Right forelimb (tissue), 1 donor: ENCODE data around the gene SDHB.

Experiments
- DNase-seq: peaks from one replicate; pipeline ENCODE4 v3.0.0-alpha.2; 2018

SDHB gene

GRCh38 chr1:17053685-17054410, at the start of gene SDHB:
TSS of gene SDHB (minus strand) at chr1:17054032. CDS start at chr1:17054019, 13 bp downstream.
- DNase-seq, result peak; percentile 99

GRCh38 chr1:17102232-17102631, 48.4 kb upstream of the SDHB start:
- DNase-seq, result no peak

GRCh38 chr1:17101261-17101660, 47.4 kb upstream of the SDHB start:
- no peak for DNase-seq

GRCh38 chr1:17099616-17100340, 45.9 kb upstream of the SDHB start:
- DNase-seq, result no peak

- no peak for DNase-seq
These were observed 44.9 kb upstream of the SDHB start for GRCh38 chr1:17098446-17099317.

DNA sequence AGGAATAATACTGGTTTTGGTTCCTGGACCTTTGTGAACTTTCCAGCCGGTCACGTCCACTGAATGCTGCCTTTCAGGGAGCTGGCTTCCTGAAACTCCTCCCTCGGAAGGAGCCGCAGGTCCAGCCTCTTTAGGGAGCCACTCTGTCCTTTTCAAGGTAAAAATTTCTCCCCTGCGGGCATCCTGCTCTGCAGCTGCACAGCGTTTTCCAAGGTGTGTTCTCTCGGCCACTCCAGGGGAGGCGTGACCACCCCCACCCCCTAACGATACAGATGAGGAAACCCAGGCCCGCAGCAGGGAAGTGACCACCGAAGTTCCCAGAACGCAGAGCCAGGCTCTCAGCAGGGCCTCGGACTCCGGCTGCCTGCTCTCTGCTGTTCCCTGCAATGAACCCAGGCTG, 44.0 kb upstream of the SDHB start:
- DNase-seq, result no peak

DNA sequence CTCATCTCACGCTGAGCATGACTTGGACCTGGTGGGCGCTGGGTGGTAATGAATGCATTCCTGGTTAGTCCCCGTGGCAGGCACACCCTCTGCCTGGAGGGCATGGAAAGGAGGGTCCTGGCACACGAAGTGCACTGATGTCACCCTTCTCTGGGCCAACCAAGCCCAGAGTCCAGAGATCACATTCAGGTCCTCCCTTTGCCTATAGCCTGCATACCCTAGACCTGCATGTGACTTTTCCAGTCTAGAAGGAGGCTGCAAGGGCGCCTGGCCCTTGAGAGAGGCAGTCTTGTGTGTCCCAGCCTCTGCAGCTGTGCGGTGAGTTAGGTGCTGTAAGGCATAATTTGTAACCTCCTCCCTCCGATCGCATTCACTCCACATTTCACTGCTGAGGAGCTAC, 43.3 kb upstream of the SDHB start:
- DNase-seq, result no peak

DNA sequence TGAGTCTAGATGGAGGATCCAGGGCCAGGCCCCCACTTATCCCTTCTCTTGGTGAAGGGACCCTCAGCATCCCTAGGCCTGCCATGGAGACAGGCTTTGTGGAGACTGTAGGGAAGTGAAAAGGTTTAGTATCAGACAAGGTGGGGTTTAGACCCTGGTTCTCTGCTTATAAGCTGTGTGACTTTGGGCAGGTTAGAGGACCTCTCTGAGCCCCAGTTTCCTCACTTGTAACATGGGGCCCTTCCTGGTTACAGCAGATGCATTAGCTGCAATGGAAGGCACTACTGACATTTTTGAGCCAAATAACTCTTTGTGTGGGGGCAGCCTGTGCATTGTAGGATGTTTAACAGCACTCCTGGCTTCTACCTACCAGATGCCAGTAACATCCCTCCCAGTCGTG, 42.8 kb upstream of the SDHB start:
- DNase-seq, result no peak

DNA sequence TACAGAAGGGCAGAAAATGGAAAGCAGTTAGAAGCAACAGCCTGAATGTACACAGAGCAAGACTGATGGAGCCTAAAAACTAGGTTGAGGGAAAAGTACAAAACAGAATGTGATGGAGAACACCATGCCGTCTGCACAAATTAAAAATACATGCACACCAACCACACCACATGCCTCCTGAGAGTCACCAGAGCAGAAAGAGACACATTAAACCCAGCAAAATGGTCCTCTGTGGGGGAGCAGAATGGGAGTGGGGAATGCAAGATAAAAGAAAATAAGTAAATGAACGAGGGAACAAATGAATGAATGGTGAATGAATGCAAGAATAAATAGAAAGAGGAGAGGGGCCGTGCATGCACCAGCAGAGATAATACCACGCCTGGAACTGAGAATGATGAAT, 41.3 kb upstream of the SDHB start:
- no peak for DNase-seq

DNA sequence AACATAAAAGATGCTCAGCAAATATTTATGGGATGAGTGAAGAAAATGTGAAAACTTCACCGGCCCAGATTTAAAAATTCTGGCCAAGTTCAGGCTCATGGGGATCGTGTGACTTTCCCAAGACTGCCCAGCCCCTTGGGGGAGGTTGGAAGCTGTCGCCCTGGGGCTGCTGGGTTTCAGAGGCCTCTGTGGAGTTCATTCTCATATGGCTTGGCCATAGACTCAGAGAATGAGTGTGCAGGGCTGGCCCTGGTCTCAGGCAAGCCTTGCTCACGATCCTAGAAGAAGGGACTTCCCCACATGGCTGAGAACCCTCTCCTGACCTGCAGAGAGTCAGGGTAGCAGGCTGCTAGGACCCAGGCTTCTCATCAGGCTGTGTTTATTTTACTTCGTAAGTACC, 40.8 kb upstream of the SDHB start:
- no peak for DNase-seq

DNA sequence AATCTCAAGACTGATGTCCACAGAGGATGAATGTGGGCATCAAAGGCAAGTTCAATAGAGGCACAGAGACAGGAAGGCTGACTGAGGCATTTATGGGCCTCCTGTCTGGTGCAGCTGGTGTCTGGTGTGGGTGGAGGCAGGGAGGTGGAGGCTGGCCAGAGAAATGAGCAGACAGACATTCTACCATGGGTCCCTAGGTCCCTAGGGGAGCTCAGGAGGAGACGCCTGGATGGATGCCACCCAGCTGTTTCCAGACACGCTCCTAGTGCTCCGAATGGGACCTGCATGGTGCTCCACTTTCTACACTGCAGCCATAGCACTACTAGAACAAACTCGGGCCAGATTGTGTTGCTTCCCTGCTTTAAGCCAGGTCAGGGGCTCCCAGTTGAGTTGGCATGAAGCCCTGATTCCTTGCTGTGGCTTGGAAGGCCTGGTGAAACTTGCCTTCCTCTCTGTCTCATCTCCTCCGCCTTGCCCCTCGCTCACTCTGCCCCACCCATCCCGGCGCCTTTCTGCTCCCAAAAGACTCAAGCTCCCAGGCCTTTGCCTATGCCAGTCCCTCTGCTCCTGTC, 40.1 kb upstream of the SDHB start:
- no peak for DNase-seq

DNA sequence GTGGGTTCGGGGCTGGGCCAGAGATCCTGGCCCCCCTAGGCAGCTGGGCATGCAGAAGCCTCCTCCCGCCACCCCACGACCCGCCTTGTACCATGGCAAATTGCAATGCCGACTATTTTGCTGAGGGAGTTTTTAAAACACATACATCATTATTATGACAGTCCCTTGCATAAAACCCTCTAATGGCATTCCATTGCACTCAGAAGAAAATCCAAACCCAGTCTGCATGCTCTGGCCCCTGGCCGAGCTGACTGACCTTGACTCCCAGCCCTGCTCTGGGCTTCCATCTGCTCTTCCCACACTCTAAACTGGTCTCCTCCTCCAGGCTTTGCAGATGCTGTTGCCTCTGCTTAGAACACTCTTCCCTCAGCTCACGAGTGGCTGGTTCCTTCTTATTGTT, 37.4 kb upstream of the SDHB start:
- DNase-seq, result no peak

DNA sequence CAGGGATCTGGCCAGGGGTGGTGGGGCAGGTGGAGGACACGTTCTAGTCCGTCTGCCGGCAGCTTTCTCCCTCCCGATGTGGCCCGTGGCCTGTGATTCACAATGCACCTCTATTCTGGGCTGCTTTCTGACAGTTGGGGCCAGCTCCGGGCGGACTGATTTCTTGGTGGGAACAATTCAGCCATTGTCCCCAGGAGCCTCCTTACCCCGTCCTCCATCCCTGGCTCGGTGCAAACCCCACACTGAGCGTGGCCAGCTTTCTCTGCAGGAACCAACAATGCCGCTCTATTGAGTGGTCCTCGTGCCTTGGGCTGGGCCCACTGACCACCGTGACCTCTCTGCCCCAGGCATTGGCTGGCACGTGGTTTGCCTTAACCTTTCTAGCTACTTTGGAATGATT, 35.7 kb upstream of the SDHB start:
- DNase-seq, result no peak

GRCh38 chr1:17086751-17087150, 32.9 kb upstream of the SDHB start:
- no peak for DNase-seq

DNA sequence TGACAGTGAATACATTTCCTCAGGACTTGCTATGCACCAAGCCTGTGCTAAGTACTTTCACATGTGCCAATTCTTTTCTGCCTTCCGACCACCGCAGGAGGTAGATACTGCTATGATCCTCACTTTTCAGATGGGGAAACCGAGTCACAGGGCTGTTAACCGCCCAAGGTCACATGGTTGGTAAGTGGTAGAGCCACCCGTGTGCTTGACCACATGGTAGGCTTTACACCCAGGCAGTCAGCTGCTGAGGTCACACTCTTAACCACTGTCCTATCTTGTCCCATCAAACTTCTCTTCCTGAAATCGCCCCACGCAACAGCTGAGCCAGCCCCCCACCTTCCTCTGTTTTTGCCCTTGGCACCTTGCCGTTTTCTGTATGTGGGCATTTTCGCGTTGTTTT, 31.0 kb upstream of the SDHB start:
- DNase-seq, result no peak

DNA sequence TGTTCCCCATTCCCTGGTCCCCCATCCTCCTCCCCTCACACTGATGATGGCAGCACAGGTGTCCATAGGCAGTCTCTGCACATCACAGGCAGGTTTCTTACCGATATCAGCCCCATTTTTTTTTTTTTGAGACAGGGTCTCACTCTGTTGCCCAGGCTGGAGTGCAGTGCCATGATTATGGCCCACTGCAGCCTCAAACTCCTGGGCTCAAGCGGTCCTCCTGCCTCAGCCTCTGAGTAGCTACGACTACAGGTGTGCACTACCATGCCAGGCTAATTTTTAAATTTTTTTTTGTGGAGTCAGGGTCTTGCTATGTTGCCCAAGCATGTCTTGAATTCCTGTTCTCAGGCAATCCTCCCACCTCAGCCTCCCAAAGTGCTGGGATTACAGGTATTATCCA, 28.9 kb upstream of the SDHB start:
- DNase-seq, result no peak

GRCh38 chr1:17081439-17081838, 27.6 kb upstream of the SDHB start:
- DNase-seq, result no peak

- no peak for DNase-seq
These were observed 27.0 kb upstream of the SDHB start for GRCh38 chr1:17080880-17081279.

DNA sequence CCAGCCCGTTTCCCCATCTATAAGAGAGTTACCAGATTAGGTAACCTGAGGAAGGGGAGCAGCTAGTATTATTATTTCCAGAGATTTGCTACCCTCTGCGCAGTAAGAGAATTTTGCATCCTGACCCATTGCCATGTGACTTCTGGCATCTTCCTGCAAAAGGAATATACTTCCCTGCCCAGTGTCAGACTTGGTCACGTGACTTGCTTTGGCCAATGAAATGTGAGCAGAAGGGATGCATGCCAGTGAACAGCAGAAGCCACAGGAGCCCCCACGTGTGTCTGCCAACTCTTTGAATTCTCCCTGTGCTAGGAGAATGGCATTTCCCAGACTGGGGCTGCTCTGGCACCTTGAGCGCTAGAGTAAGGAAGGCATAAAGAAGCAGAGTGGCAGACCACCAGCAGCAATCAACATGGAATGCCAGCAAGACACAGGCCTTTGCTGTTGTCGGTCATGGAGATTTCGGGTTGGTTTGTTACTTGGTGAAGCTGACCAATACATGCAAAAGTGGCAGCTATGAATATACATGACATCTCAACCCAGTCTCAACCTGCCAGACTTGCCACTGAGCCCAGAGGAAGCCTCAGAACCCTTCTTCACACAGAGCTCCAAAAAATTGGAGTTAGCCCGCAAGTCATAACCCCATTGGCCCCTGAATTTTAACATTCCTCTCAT, 26.4 kb upstream of the SDHB start:
- DNase-seq, result no peak

DNA sequence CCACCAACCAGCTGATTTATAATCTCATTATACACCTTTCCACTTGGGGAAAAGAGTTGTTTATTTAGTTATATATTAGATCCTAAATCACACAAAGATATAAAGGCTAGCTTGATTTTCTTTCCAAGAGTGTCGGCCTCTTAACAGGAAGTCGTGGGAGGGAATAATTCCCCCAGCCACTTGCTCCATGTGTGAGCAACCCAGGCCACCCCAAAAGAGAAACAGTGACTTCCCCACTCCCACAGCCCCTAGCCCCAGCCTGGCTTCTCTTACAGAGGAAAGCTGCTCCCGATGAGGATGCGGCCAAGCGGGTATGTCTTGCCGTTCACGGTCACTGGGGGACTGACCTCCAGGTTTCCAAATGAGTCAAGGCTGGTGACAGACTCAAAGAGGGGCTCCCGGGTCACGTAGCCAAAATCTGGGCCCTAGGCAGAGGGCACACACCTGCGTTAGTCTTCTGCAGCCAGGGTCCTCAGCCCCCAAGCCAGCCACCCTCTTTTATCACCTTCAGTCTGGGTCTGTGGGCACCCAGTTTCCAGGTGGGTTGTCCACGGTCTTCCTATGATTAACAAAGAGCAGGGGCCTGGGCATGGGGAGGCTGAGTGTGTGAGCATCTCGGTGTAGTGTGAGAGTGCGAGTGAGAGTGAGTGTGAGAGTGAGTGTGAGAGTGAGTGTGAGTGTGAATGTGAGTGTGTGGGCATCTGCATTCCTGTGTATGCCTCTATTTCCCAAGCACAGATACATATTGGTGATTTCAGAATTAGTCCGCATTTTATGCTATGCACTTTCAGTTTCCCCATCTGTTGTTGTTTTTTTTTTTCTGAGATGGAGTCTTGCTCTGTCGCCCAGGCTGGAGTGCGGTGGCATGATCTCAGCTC, 25.4 kb upstream of the SDHB start:
- no peak for DNase-seq

DNA sequence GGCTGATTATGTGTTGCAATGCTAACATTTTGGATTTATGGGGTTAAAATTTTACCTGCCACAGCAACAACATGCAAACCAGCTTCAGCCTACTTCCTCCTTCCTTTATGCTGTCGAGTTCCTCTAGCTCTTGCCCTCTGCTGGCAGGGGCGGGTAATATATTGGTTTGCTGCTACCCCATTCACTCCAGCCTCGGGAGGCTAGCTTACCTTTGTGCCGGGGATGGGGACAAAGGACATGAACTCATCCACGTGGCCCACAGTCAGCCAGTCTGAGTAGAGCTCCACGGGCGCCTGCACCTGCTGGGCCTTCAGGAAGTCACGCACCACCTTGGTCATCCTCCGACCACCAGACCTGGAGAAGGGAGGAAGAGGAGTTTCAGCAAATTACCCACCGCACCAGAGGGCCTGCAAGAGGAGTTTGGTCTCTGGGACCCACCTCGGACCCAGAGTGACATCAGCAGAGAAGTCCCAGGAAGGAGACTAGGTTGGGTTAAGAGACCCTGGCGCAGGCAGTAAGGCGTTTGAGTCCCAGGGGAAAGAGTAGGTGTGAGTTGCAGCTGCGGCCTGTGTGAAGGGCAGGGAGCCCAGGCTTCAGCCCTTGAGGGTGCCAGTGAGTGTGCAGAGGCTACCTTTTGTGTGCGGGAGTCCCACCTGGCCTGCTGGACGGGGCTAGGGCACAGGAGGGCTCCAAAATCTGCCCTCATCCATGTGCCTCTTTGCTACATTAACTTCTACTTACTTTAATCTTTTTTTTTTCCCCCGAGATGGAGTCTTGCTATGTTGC, 21.8 kb upstream of the SDHB start:
- DNase-seq, result no peak
